ENCODE results near the gene GPR37.

Gene GPR37

GRCh38 chr7:124751027-124751426 lies 14.6 kb downstream of the GPR37 start (continued):
- TF ChIP-seq POU6F1 (CRISPR knock-in tag; IDR thresholded peaks at IDR 0.05; ENCODE audit: borderline replicate concordance, low read depth) (no peak), PPARA (CRISPR knock-in tag; IDR thresholded peaks at IDR 0.05; ENCODE audit: borderline replicate concordance) (no peak), CREB5 (CRISPR knock-in tag; IDR thresholded peaks at IDR 0.05; ENCODE audit: low read depth) (no peak)

- no peak for ATAC-seq
Observed at GRCh38 chr7:124747072-124747471, 18.5 kb downstream of the GPR37 start.

GRCh38 chr7:124738639-124739038 lies 27.0 kb downstream of the GPR37 start:
- no peak for TF ChIP-seq ZFP3 (CRISPR knock-in tag; IDR thresholded peaks at IDR 0.05)
- TF ChIP-seq BACH2 (CRISPR knock-in tag; IDR thresholded peaks at IDR 0.05; ENCODE audit: borderline replicate concordance), result no peak
- TF ChIP-seq TOX (CRISPR knock-in tag; IDR thresholded peaks at IDR 0.05; ENCODE audit: borderline replicate concordance), result no peak
- TF ChIP-seq TCF4 (CRISPR knock-in tag; IDR thresholded peaks at IDR 0.05; ENCODE audit: borderline replicate concordance), result no peak
- no peak for TF ChIP-seq TSHZ2 (CRISPR knock-in tag; IDR thresholded peaks at IDR 0.05)
- no peak for TF ChIP-seq POU6F1 (CRISPR knock-in tag; IDR thresholded peaks at IDR 0.05; ENCODE audit: borderline replicate concordance, low read depth)
- TF ChIP-seq PATZ1 (CRISPR knock-in tag; IDR thresholded peaks at IDR 0.05; ENCODE audit: borderline replicate concordance), result no peak
- TF ChIP-seq CSDC2 (CRISPR knock-in tag; IDR thresholded peaks at IDR 0.05), result no peak
- ATAC-seq, result no peak

More at GRCh38 chr7:124747072-124747471, 18.5 kb downstream of the GPR37 start:
- no peak for TF ChIP-seq GLIS3 (CRISPR knock-in tag; IDR thresholded peaks at IDR 0.05)
- TF ChIP-seq ARNTL (CRISPR knock-in tag; IDR thresholded peaks at IDR 0.05; ENCODE audit: borderline replicate concordance, low read depth), result no peak
- no peak for TF ChIP-seq BACH2 (CRISPR knock-in tag; IDR thresholded peaks at IDR 0.05; ENCODE audit: borderline replicate concordance)
- TF ChIP-seq ZNF8 (CRISPR knock-in tag; IDR thresholded peaks at IDR 0.05), result no peak

GRCh38 chr7:124737760-124738300 lies 27.8 kb downstream of the GPR37 start:
- TF ChIP-seq OSR1 (CRISPR knock-in tag; IDR thresholded peaks at IDR 0.05) (no peak), PPARA (CRISPR knock-in tag; IDR thresholded peaks at IDR 0.05; ENCODE audit: borderline replicate concordance) (no peak), ZFP3 (CRISPR knock-in tag; IDR thresholded peaks at IDR 0.05) (no peak), ZFP30 (CRISPR knock-in tag; IDR thresholded peaks at IDR 0.05) (no peak), SNAI2 (CRISPR knock-in tag; IDR thresholded peaks at IDR 0.05) (no peak), RARB (CRISPR knock-in tag; IDR thresholded peaks at IDR 0.05) (no peak), PATZ1 (CRISPR knock-in tag; IDR thresholded peaks at IDR 0.05; ENCODE audit: borderline replicate concordance) (no peak), BACH2 (CRISPR knock-in tag; IDR thresholded peaks at IDR 0.05; ENCODE audit: borderline replicate concordance) (no peak), CSRNP3 (CRISPR knock-in tag; IDR thresholded peaks at IDR 0.05) (no peak), CREB5 (CRISPR knock-in tag; IDR thresholded peaks at IDR 0.05; ENCODE audit: low read depth) (no peak)
- ATAC-seq, result no peak
